Transverse colon (tissue), 4 donors: ENCODE results near the gene CALHM4.

ENCODE experiments used
- CTCF ChIP-seq, 5 experiments: fragments of 200-600 bp in 3 of 5; fragments of 450-650 bp in 2 of 5; sonication (generic) in 3 of 5; IDR thresholded peaks; 1 replicate in 2 of 5; 2 replicates in 3 of 5; pipeline ENCODE4 v1.5.1; 2016 to 2017; ENCODE audit warnings: antibody characterized with exemption in 5 of 5, inconsistent platforms in 3 of 5, mild to moderate bottlenecking in 2 of 5, moderate library complexity in 1 of 5
- EP300 ChIP-seq: sonication (generic); formaldehyde crosslinking; IDR thresholded peaks from one replicate; pipeline ENCODE4 v1.6.1; 2017; ENCODE audit warnings: antibody characterized with exemption, low read depth
- POLR2A ChIP-seq: fragments of 450-650 bp; IDR thresholded peaks from one replicate; pipeline ENCODE4 v1.6.1; 2016; ENCODE audit warnings: antibody characterized with exemption, mild to moderate bottlenecking, moderate library complexity
- POLR2AphosphoS5 ChIP-seq, 3 donors: sonication (generic); formaldehyde crosslinking; IDR thresholded peaks; one replicate each; pipeline ENCODE4 v1.6.1; 2016; ENCODE audit warnings: antibody characterized with exemption in 3 of 3

GRCh38 chr6:116580198-116580597 is 26.6 kb downstream of the CALHM4 start:
- TF ChIP-seq CTCF (IDR thresholded peaks at IDR 0.05): no peak
- no peak for TF ChIP-seq POLR2AphosphoS5 (IDR thresholded peaks at IDR 0.05)
- no peak for TF ChIP-seq EP300
- no peak for TF ChIP-seq POLR2A
